ENCODE measurements around the gene WTIP. TPM values are rescaled to one million over a fixed set of nuclear protein-coding genes. Genes with fewer than 3 reads are reported as not detected.

Gene WTIP
- total RNA-seq, 1 donor from 2014 or later = 15.1 TPM

- peaks cover 64% of the 10 kb centered on the region for H3K27me3 Mint-ChIP-seq (ENCODE audit: low read depth)
- H3K9me3 Mint-ChIP-seq = peaks cover 11% of the 10 kb centered on the region
- H3K4me1 Mint-ChIP-seq = no peaks in the 10 kb centered on the region
- TF ChIP-seq CTCF (conservative IDR thresholded peaks at IDR 0.05) = no peak
- no peak for DNase-seq (ENCODE audit: low read depth, low spot score)
- H3K4me3 Mint-ChIP-seq = no peak overlapping the region
- no peak overlapping the region for H3K27ac Mint-ChIP-seq (ENCODE audit: unreplicated experiment)
- H3K36me3 Mint-ChIP-seq (ENCODE audit: low read depth) = no peaks in the 10 kb centered on the region
Measured at GRCh38 chr19:34540811-34541557, 59.4 kb downstream of the WTIP start.

- TF ChIP-seq CTCF (conservative IDR thresholded peaks at IDR 0.05) = no peak
- Mint-ChIP-seq H3K36me3 (ENCODE audit: low read depth) (no peaks in the 10 kb centered on the region), H3K4me1 (no peaks in the 10 kb centered on the region), H3K4me3 (no peak overlapping the region), H3K27me3 (ENCODE audit: low read depth) (peaks cover 65% of the 10 kb centered on the region), H3K9me3 (peaks cover 12% of the 10 kb centered on the region), H3K27ac (ENCODE audit: unreplicated experiment) (no peak overlapping the region)
- no peak for DNase-seq (ENCODE audit: low read depth, low spot score)
Measured at GRCh38 chr19:34549833-34550232, 68.3 kb downstream of the WTIP start.

- no peaks in the 10 kb centered on the region for H3K4me1 Mint-ChIP-seq
- no peak overlapping the region for H3K4me3 Mint-ChIP-seq
- H3K27me3 Mint-ChIP-seq (ENCODE audit: low read depth) = peaks cover 70% of the 10 kb centered on the region
- TF ChIP-seq CTCF (conservative IDR thresholded peaks at IDR 0.05) = peak; percentile 46
- no peaks in the 10 kb centered on the region for H3K9me3 Mint-ChIP-seq
- no peak overlapping the region for H3K27ac Mint-ChIP-seq (ENCODE audit: unreplicated experiment)
- H3K36me3 Mint-ChIP-seq (ENCODE audit: low read depth) = no peaks in the 10 kb centered on the region
- no peak for DNase-seq (ENCODE audit: low read depth, low spot score)
Measured at GRCh38 chr19:34555447-34555846, 73.9 kb downstream of the WTIP start.

GRCh38 chr19:34556488-34556887 lies 74.9 kb downstream of the WTIP start:
- no peak overlapping the region for H3K27ac Mint-ChIP-seq (ENCODE audit: unreplicated experiment)
- no peaks in the 10 kb centered on the region for H3K4me1 Mint-ChIP-seq
- no peaks in the 10 kb centered on the region for H3K36me3 Mint-ChIP-seq (ENCODE audit: low read depth)
- peaks cover 78% of the 10 kb centered on the region for H3K27me3 Mint-ChIP-seq (ENCODE audit: low read depth)
- H3K9me3 Mint-ChIP-seq = no peaks in the 10 kb centered on the region
- no peak overlapping the region for H3K4me3 Mint-ChIP-seq
- peak; percentile 34 for DNase-seq (ENCODE audit: low read depth, low spot score)
- TF ChIP-seq CTCF (conservative IDR thresholded peaks at IDR 0.05) = peak; percentile 65

GRCh38 chr19:34559045-34559444 lies 77.5 kb downstream of the WTIP start:
- no peak overlapping the region for H3K27ac Mint-ChIP-seq (ENCODE audit: unreplicated experiment)
- peaks cover 75% of the 10 kb centered on the region for H3K27me3 Mint-ChIP-seq (ENCODE audit: low read depth)
- H3K4me3 Mint-ChIP-seq = no peak overlapping the region
- no peak for TF ChIP-seq CTCF (conservative IDR thresholded peaks at IDR 0.05)
- no peak for DNase-seq (ENCODE audit: low read depth, low spot score)
- H3K4me1 Mint-ChIP-seq = no peaks in the 10 kb centered on the region
- H3K9me3 Mint-ChIP-seq = peaks cover 2% of the 10 kb centered on the region
- no peaks in the 10 kb centered on the region for H3K36me3 Mint-ChIP-seq (ENCODE audit: low read depth)

Measured in neural crest cell (in vitro differentiated cells).